Measurements from ENCODE around the gene PDE7B. TPM values are rescaled to one million over a fixed set of nuclear protein-coding genes. Genes with fewer than 3 reads are reported as not detected.
"Not testable (repeated sequence)": the region's sequence is repeated elsewhere in the genome, so short reads cannot be mapped to it uniquely, and the experiment has no call there.

PDE7B gene
- total RNA-seq, 1 donor from 2014 or later = 0.84 TPM

DNA sequence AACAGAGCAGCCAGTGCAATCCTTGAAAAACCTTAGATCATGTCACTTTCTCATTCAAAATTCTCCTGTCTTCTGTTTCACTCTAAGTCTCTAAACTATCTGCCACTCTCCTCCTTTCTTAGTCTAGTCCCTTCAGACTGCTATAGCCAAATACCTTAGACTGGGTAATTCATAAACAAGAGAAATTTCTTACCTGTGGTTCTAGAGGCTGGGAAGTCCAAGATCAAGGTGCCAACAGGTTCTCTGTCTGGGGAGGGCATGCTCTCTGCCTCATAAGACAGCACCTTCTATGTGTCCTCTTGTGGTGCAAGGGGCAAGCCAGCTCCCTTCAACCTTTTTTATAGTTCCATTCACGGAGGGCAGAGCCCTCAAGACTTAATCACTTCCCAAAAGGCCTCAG is 242.3 kb downstream of the PDE7B start:
- no peaks in the 10 kb centered on the region for H3K27me3 ChIP-seq (ENCODE audit: control insufficient read depth, insufficient read depth, low read length)
- H3K36me3 ChIP-seq (ENCODE audit: control insufficient read depth, insufficient read depth, low read length) = no peaks in the 10 kb centered on the region
- DNase-seq (ENCODE audit: low read depth) = no peak
- no peak for TF ChIP-seq CTCF (IDR thresholded peaks at IDR 0.05; ENCODE audit: insufficient read depth, low read length, poor library complexity, severe bottlenecking)
- H3K4me3 ChIP-seq (ENCODE audit: low read depth, low read length) = no peak overlapping the region

DNA sequence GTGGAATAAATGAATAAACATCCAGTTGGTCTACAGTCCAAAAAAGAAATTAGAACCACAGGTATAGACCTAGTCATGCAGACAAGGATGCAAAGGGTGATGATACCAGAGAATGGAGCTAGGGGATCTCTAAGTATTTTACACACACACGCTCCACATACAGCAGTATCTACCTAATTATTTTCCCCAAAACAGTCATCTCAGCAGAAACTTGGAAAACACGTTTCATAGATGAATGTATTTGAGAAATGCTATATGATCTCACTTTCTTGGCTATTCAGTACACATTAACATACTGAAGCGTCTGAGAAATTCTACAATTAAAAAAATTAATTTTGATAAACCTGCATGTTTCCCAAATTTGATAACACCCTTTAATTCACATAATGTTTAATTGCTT is 243.3 kb downstream of the PDE7B start:
- Histone ChIP-seq H3K4me3 (ENCODE audit: low read depth, low read length) (no peak overlapping the region), H3K36me3 (ENCODE audit: control insufficient read depth, insufficient read depth, low read length) (no peaks in the 10 kb centered on the region), H3K27me3 (ENCODE audit: control insufficient read depth, insufficient read depth, low read length) (no peaks in the 10 kb centered on the region)
- TF ChIP-seq CTCF (IDR thresholded peaks at IDR 0.05; ENCODE audit: insufficient read depth, low read length, poor library complexity, severe bottlenecking) = no peak
- DNase-seq (ENCODE audit: low read depth) = no peak

GRCh38 chr6:136095986-136096385 is 244.5 kb downstream of the PDE7B start:
- DNase-seq (ENCODE audit: low read depth) = no peak
- no peak for TF ChIP-seq CTCF (IDR thresholded peaks at IDR 0.05; ENCODE audit: insufficient read depth, low read length, poor library complexity, severe bottlenecking)
- no peaks in the 10 kb centered on the region for H3K27me3 ChIP-seq (ENCODE audit: control insufficient read depth, insufficient read depth, low read length)
- H3K36me3 ChIP-seq (ENCODE audit: control insufficient read depth, insufficient read depth, low read length) = no peaks in the 10 kb centered on the region
- no peak overlapping the region for H3K4me3 ChIP-seq (ENCODE audit: low read depth, low read length)

DNA sequence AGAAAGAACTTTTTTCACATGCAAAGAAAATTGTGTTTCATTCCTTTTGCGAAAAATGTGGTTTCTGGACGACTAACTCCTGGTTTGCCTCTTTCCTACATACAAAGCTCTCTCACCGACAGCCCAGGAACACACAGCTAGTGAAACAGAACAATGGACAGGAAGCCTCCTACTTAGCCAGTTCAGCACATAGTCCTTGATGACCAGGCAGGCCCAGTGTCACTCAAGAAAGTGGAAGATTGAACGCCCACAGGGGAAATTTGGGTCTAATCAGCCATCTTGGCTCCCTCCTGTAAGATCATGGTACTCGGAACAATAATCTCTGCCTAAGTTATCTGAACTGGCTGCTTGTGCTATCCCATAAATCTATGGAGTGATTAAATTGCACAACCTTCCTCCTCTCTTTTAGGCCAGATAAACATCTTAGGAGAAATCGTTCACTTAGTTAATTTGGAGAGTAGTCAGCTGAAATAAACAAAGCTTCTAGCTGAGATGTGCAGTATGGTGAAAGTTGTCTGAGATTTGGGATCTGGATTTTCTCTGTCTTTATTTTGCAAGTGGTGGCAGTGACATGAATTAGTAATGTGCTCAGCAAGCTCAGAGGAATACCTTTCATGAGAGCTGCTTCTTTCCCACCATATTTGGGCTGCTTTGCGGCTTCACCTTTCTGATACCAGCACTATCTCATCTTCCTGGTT is 251.6 kb downstream of the PDE7B start:
- no peak for TF ChIP-seq CTCF (IDR thresholded peaks at IDR 0.05; ENCODE audit: insufficient read depth, low read length, poor library complexity, severe bottlenecking)
- H3K4me3 ChIP-seq (ENCODE audit: low read depth, low read length) = no peak overlapping the region
- H3K36me3 ChIP-seq (ENCODE audit: control insufficient read depth, insufficient read depth, low read length) = no peaks in the 10 kb centered on the region
- H3K27me3 ChIP-seq (ENCODE audit: control insufficient read depth, insufficient read depth, low read length) = no peaks in the 10 kb centered on the region
- DNase-seq (ENCODE audit: low read depth) = no peak

- Histone ChIP-seq H3K4me3 (ENCODE audit: low read depth, low read length) (no peak overlapping the region), H3K27me3 (ENCODE audit: control insufficient read depth, insufficient read depth, low read length) (no peaks in the 10 kb centered on the region), H3K36me3 (ENCODE audit: control insufficient read depth, insufficient read depth, low read length) (no peaks in the 10 kb centered on the region)
- DNase-seq (ENCODE audit: low read depth) = no peak
- TF ChIP-seq CTCF (IDR thresholded peaks at IDR 0.05; ENCODE audit: insufficient read depth, low read length, poor library complexity, severe bottlenecking) = no peak
Measured at GRCh38 chr6:136103763-136104311, 252.3 kb downstream of the PDE7B start.

- H3K27me3 ChIP-seq (ENCODE audit: control insufficient read depth, insufficient read depth, low read length) = no peaks in the 10 kb centered on the region
- no peak for DNase-seq (ENCODE audit: low read depth)
- H3K36me3 ChIP-seq (ENCODE audit: control insufficient read depth, insufficient read depth, low read length) = no peaks in the 10 kb centered on the region
- no peak overlapping the region for H3K4me3 ChIP-seq (ENCODE audit: low read depth, low read length)
- TF ChIP-seq CTCF (IDR thresholded peaks at IDR 0.05; ENCODE audit: insufficient read depth, low read length, poor library complexity, severe bottlenecking) = no peak
Measured at GRCh38 chr6:136104556-136104955, 253.1 kb downstream of the PDE7B start.

GRCh38 chr6:136105797-136106196 is 254.3 kb downstream of the PDE7B start:
- not testable (repeated sequence) for H3K36me3 ChIP-seq (ENCODE audit: control insufficient read depth, insufficient read depth, low read length); H3K27me3 ChIP-seq (ENCODE audit: control insufficient read depth, insufficient read depth, low read length); H3K4me3 ChIP-seq (ENCODE audit: low read depth, low read length); DNase-seq (ENCODE audit: low read depth)

All from kidney epithelial cell (primary cell).